IMR-90 (cell line): ENCODE results near the gene NXN. TPM values are rescaled to one million over a fixed set of nuclear protein-coding genes. Genes with fewer than 3 reads are reported as not detected.

Experiments used
- ATAC-seq: fragments of 200-7000 bp; cut with Tn5 transposase; 2 replicates; pipeline ENCODE4 v1.9.1; 2020; ENCODE audit warnings: low read depth, mild to moderate bottlenecking, moderate library complexity
- BruUV-seq: library from RNA; stranded (reverse); fragments of 400-500 nt; replicated peaks from 2 replicates; lab custom pipeline; 2021; lab: Mats Ljungman, UMichigan
- CTCF ChIA-PET: fragments of 300-600 bp; formaldehyde crosslinking; extraction: SDS; loops from one replicate; lab custom pipeline; 2021; ENCODE audit warnings: antibody characterized with exemption; lab: Yijun Ruan, JAX
- POLR2A ChIA-PET: fragments of 300-600 bp; sonication (Branson Sonifier 250); formaldehyde crosslinking; loops from one replicate; lab custom pipeline; 2022; ENCODE audit warnings: antibody characterized with exemption; ENCODE audit not compliant: unreplicated experiment; lab: Charles Lee
- DNase-seq: peaks from one replicate; pipeline ENCODE4 v3.0.0; 2013
- H2AFZ ChIP-seq: replicated peaks from 2 replicates; pipeline ENCODE3; 2013; ENCODE audit warnings: low read length, mild to moderate bottlenecking; ENCODE audit not compliant: poor library complexity
- H2AK5ac ChIP-seq: 2 replicates; pipeline ENCODE4 v1.6.1; 2013; ENCODE audit warnings: low read depth, low read length, inconsistent platforms
- H2AK9ac ChIP-seq: replicated peaks from 2 replicates; pipeline ENCODE3; 2013; ENCODE audit warnings: mild to moderate bottlenecking, low read depth, low read length, moderate library complexity; ENCODE audit not compliant: poor library complexity
- H2BK120ac ChIP-seq: 2 replicates; pipeline ENCODE4 v1.6.1; 2013; ENCODE audit warnings: low read depth, low read length, inconsistent platforms
- H2BK15ac ChIP-seq: 3 replicates; pipeline ENCODE4 v1.6.1; 2013; ENCODE audit warnings: low read depth, low read length, inconsistent platforms
- H2BK20ac ChIP-seq: 2 replicates; pipeline ENCODE4 v1.6.1; 2013; ENCODE audit warnings: low read depth, mild to moderate bottlenecking, inconsistent platforms, low read length, moderate library complexity
- H2BK5ac ChIP-seq: 2 replicates; pipeline ENCODE4 v1.6.1; 2013; ENCODE audit warnings: mild to moderate bottlenecking, low read depth, low read length, inconsistent platforms; ENCODE audit not compliant: poor library complexity, severe bottlenecking
- H3K14ac ChIP-seq: replicated peaks from 2 replicates; pipeline ENCODE4 v1.6.1; 2013; ENCODE audit warnings: low read depth, low read length, inconsistent platforms
- H3K18ac ChIP-seq: 2 replicates; pipeline ENCODE4 v1.6.1; 2013; ENCODE audit warnings: low read depth, low read length, control low read depth
- H3K23ac ChIP-seq: 2 replicates; pipeline ENCODE4 v1.6.1; 2013; ENCODE audit warnings: low read depth, low read length, inconsistent platforms
- H3K27ac ChIP-seq: 2 replicates; pipeline ENCODE4 v1.5.1; 2013; ENCODE audit warnings: mild to moderate bottlenecking, control low read depth, low read length; ENCODE audit not compliant: insufficient read depth
- H3K27me3 ChIP-seq: 2 replicates; pipeline ENCODE4 v1.6.1; 2013; ENCODE audit warnings: low read length; ENCODE audit not compliant: control insufficient read depth, insufficient read depth
- H3K36me3 ChIP-seq: 2 replicates; pipeline ENCODE4 v1.6.1; 2013; ENCODE audit warnings: low read length, mixed read lengths; ENCODE audit not compliant: control insufficient read depth, insufficient read depth
- H3K4ac ChIP-seq: 2 replicates; pipeline ENCODE4 v1.6.1; 2013; ENCODE audit warnings: low read depth, low read length, inconsistent platforms
- H3K4me1 ChIP-seq: 2 replicates; pipeline ENCODE4 v1.6.1; 2013; ENCODE audit warnings: low read length, mixed read lengths; ENCODE audit not compliant: control insufficient read depth, insufficient read depth
- H3K4me2 ChIP-seq: 2 replicates; pipeline ENCODE4 v1.6.1; 2013; ENCODE audit warnings: low read depth, mild to moderate bottlenecking, control low read depth, low read length, moderate library complexity
- H3K4me3 ChIP-seq: 2 replicates; pipeline ENCODE4 v1.5.1; 2013; ENCODE audit warnings: low read depth, mild to moderate bottlenecking, control low read depth, low read length, moderate library complexity; ENCODE audit not compliant: insufficient read depth
- H3K56ac ChIP-seq: 2 replicates; pipeline ENCODE4 v1.6.1; 2013; ENCODE audit warnings: low read length, inconsistent platforms; ENCODE audit not compliant: insufficient read depth; ENCODE audit errors: extremely low read depth
- H3K79me1 ChIP-seq, 2 experiments: 2 replicates each; pipeline ENCODE4 v1.6.1; 2013; ENCODE audit warnings: low read length in 2 of 2, inconsistent platforms in 1 of 2, low read depth in 1 of 2
- H3K9ac ChIP-seq: 2 replicates; pipeline ENCODE4 v1.6.1; 2013; ENCODE audit warnings: low read depth, low read length, control low read depth
- H3K9me1 ChIP-seq: 2 replicates; pipeline ENCODE4 v1.6.1; 2013; ENCODE audit warnings: low read length, inconsistent platforms; ENCODE audit not compliant: insufficient read depth
- H3K9me3 ChIP-seq: 2 replicates; pipeline ENCODE4 v1.6.1; 2013; ENCODE audit warnings: low read length; ENCODE audit not compliant: control insufficient read depth, insufficient read depth
- H4K20me1 ChIP-seq: 2 replicates; pipeline ENCODE4 v1.6.1; 2013; ENCODE audit warnings: low read length, inconsistent platforms; ENCODE audit not compliant: insufficient read depth
- H4K5ac ChIP-seq: 2 replicates; pipeline ENCODE4 v1.6.1; 2013; ENCODE audit warnings: mild to moderate bottlenecking, low read depth, low read length, control low read depth
- H4K8ac ChIP-seq, 2 experiments: 2 replicates each; pipeline ENCODE4 v1.6.1; 2013; ENCODE audit warnings: low read depth in 2 of 2, low read length in 2 of 2, control low read depth in 1 of 2, inconsistent platforms in 1 of 2
- H4K91ac ChIP-seq: 2 replicates; pipeline ENCODE4 v1.6.1; 2013; ENCODE audit warnings: low read depth, low read length, inconsistent platforms; ENCODE audit not compliant: insufficient read depth
- BHLHE40 ChIP-seq: fragments of 150-350 bp; IDR thresholded peaks from 2 replicates; pipeline ENCODE4 v1.6.1; 2016; ENCODE audit warnings: mild to moderate bottlenecking, low read depth, low read length
- CTCF ChIP-seq: conservative IDR thresholded peaks from 2 replicates; pipeline ENCODE4 v1.5.1; 2012; ENCODE audit warnings: mild to moderate bottlenecking, low read depth, low read length, improper control_type of control experiment
- MAFK ChIP-seq: IDR thresholded peaks from 2 replicates; pipeline ENCODE4 v1.6.1; 2012; ENCODE audit warnings: low read depth, low read length, improper control_type of control experiment
- POLR2A ChIP-seq: IDR thresholded peaks from 2 replicates; pipeline ENCODE4 v1.6.1; 2012; ENCODE audit warnings: mild to moderate bottlenecking, low read depth, low read length
- RCOR1 ChIP-seq: IDR thresholded peaks from 2 replicates; pipeline ENCODE4 v1.6.1; 2012; ENCODE audit warnings: mild to moderate bottlenecking, low read length, improper control_type of control experiment; ENCODE audit not compliant: insufficient replicate concordance
- RFX5 ChIP-seq: IDR thresholded peaks from 2 replicates; pipeline ENCODE4 v1.8.0; 2012; ENCODE audit warnings: low read depth, mild to moderate bottlenecking, low read length, moderate library complexity
- WGBS, 2 experiments: methylation state at CpG; one replicate each; pipeline versions ENCODE4 v1.1.5 to v1.1.7; 2013; ENCODE audit warnings: missing lambda C conversion rate in 2 of 2; ENCODE audit not compliant: insufficient read length in 1 of 2; ENCODE audit errors: extremely low coverage in 2 of 2; 5-methylcytosine and 5-hydroxymethylcytosine counted together
- dilution Hi-C: fragments of 300-500 bp; cut with HindIII; formaldehyde crosslinking; loops from one replicate; pipeline ENCODE4 v1.14.3; 2018; ENCODE audit warnings: low sequenced_read_pairs; ENCODE audit not compliant: unreplicated experiment
- in situ Hi-C: fragments of 300-500 bp; cut with MboI; formaldehyde crosslinking; loops from 3 replicates; pipeline ENCODE4 v1.14.3; 2019; ENCODE audit warnings: low sequenced_read_pairs, inconsistent platforms, mixed read lengths
- intact Hi-C: fragments of 100-400 bp; cut with micrococcal nuclease; formaldehyde crosslinking; loops from 2 replicates; pipeline ENCODE4 v1.10.0; 2022
- polyA plus RNA-seq, 3 experiments: library from polyadenylated mRNA; depleted of rRNA; stranded (reverse); fragments of >200 nt; gene quantifications; 2 replicates each; pipeline ENCODE4 v1.2.3, GENCODE V29; 2012; ENCODE audit warnings: low replicate concordance in 1 of 3
- total RNA-seq: library from RNA; depleted of rRNA; stranded (reverse); fragments of >200 nt; gene quantifications from 2 replicates; pipeline ENCODE4 v1.2.3, GENCODE V29; 2012

NXN gene
- total and polyA plus RNA-seq, 2 of the 4 experiments (the other 2 are of a cell fraction): 52.5 to 116 TPM

GRCh38 chr17:1018547-1018946 lies 39.0 kb upstream of the NXN start:
- WGBS, 2 experiments: 75% methylated on average over 4 of the region's 11 CpGs; no CpG with 5 or more reads in 1 of the 2 experiments
- Histone ChIP-seq H3K4me2 (no peak overlapping the region), H2BK15ac (no peak overlapping the region), H4K20me1 (peaks cover 4% of the 10 kb centered on the region), H3K27me3 (no peaks in the 10 kb centered on the region), H3K79me1 (peaks cover 0 to 13% of the 10 kb centered on the region in 2 experiments; a peak in 1 of 4 replicates), H3K9me3 (no peaks in the 10 kb centered on the region), H3K9ac (no peak overlapping the region), H2AK5ac (no peak overlapping the region), H4K91ac (no peak overlapping the region), H3K14ac (no peak overlapping the region), H3K36me3 (peaks cover 3% of the 10 kb centered on the region; the same call in 1 of the 2 replicates), H3K23ac (no peak overlapping the region), H3K4me3 (no peak overlapping the region), H2BK5ac (no peak overlapping the region), H2BK120ac (no peak overlapping the region), H4K8ac (no peak overlapping the region), H3K18ac (no peak overlapping the region), H4K5ac (no peak overlapping the region), H3K56ac (no peak overlapping the region), H3K9me1 (no peaks in the 10 kb centered on the region), H3K27ac (no peak overlapping the region), H3K4me1 (no peaks in the 10 kb centered on the region), H2AK9ac (no peak overlapping the region), H2AFZ (no peak overlapping the region), H3K4ac (no peak overlapping the region), H2BK20ac (no peak overlapping the region)
- DNase-seq (no peak), ATAC-seq (no peak)
- TF ChIP-seq RFX5 (no peak), RCOR1 (no peak), BHLHE40 (no peak), CTCF (no peak), MAFK (no peak), POLR2A (no peak)
- intact Hi-C loops (no loop called here), in situ Hi-C loops (no loop called here), dilution Hi-C loops (no loop called here)
- CTCF ChIA-PET: no interaction called here
- POLR2A ChIA-PET: no interaction called here
- BruUV-seq: no TSS peak
